KMS-11 (cell line): ENCODE data around the gene CAPN1.

ENCODE experiments used
- H2AFZ ChIP-seq: fragments of 200-600 bp; sonication (generic); 2 replicates; pipeline ENCODE4 v1.6.1; 2016; ENCODE audit warnings: antibody characterized with exemption, mixed run types, low read depth
- H3K27ac ChIP-seq: fragments of 200-600 bp; sonication (generic); 2 replicates; pipeline ENCODE4 v1.6.1; 2016; ENCODE audit warnings: mild to moderate bottlenecking, mixed run types
- H3K27me3 ChIP-seq: fragments of 200-600 bp; sonication (generic); 2 replicates; pipeline ENCODE4 v1.6.1; 2017; ENCODE audit warnings: mild to moderate bottlenecking, low read depth, mixed run types, moderate library complexity; ENCODE audit not compliant: insufficient read depth
- H3K36me3 ChIP-seq: fragments of 200-600 bp; sonication (generic); 2 replicates; pipeline ENCODE4 v1.6.1; 2017; ENCODE audit warnings: mild to moderate bottlenecking, mixed run types; ENCODE audit not compliant: insufficient read depth
- H3K4me1 ChIP-seq: fragments of 200-600 bp; sonication (generic); 2 replicates; pipeline ENCODE4 v1.6.1; 2016; ENCODE audit warnings: mild to moderate bottlenecking, low read depth, mixed run types; ENCODE audit not compliant: poor library complexity, severe bottlenecking
- H3K4me2 ChIP-seq: fragments of 200-600 bp; sonication (generic); 2 replicates; pipeline ENCODE4 v1.7.0; 2016; ENCODE audit warnings: mild to moderate bottlenecking, mixed run types
- H3K4me3 ChIP-seq: fragments of 200-600 bp; sonication (generic); IDR thresholded peaks from 2 replicates; pipeline ENCODE4 v1.6.1; 2017; ENCODE audit warnings: low read depth, low read length, mixed read lengths; ENCODE audit not compliant: insufficient read depth
- H3K79me2 ChIP-seq: fragments of 200-600 bp; sonication (generic); 2 replicates; pipeline ENCODE4 v1.6.1; 2016; ENCODE audit warnings: low read depth, mixed run types; ENCODE audit not compliant: insufficient read depth
- H3K9ac ChIP-seq: fragments of 200-600 bp; sonication (generic); 2 replicates; pipeline ENCODE4 v1.6.1; 2016; ENCODE audit warnings: mild to moderate bottlenecking, mixed run types
- H4K20me1 ChIP-seq: fragments of 200-600 bp; sonication (generic); 2 replicates; pipeline ENCODE4 v1.6.1; 2016; ENCODE audit warnings: mild to moderate bottlenecking, mixed run types; ENCODE audit not compliant: insufficient read depth
- CTCF ChIP-seq: fragments of 200-600 bp; sonication (generic); conservative IDR thresholded peaks from 2 replicates; pipeline ENCODE4 v1.6.1; 2017; ENCODE audit warnings: low read depth, mild to moderate bottlenecking, antibody characterized with exemption, low read length, moderate library complexity, mixed read lengths

CAPN1 gene

GRCh38 chr11:65188486-65188885, 6.8 kb downstream of the CAPN1 start:
- H3K4me2 ChIP-seq, result no peak overlapping the region

GRCh38 chr11:65189191-65189590, 7.5 kb downstream of the CAPN1 start:
- Histone ChIP-seq H3K27ac (no peak overlapping the region), H3K4me3 (no peak overlapping the region), H4K20me1 (no peaks in the 10 kb centered on the region), H2AFZ (no peak overlapping the region), H3K9ac (no peak overlapping the region), H3K79me2 (no peaks in the 10 kb centered on the region), H3K4me1 (no peaks in the 10 kb centered on the region), H3K36me3 (no peaks in the 10 kb centered on the region), H3K27me3 (no peaks in the 10 kb centered on the region), H3K4me2 (no peak overlapping the region)
- TF ChIP-seq CTCF, result no peak

More at GRCh38 chr11:65188486-65188885, 6.8 kb downstream of the CAPN1 start:
- no peaks in the 10 kb centered on the region for H4K20me1 ChIP-seq
- no peak overlapping the region for H3K4me3 ChIP-seq
- H2AFZ ChIP-seq, result no peak overlapping the region
- H3K27me3 ChIP-seq, result no peaks in the 10 kb centered on the region
- H3K9ac ChIP-seq, result no peak overlapping the region
- no peaks in the 10 kb centered on the region for H3K4me1 ChIP-seq
- H3K27ac ChIP-seq, result no peak overlapping the region
- no peaks in the 10 kb centered on the region for H3K79me2 ChIP-seq
- H3K36me3 ChIP-seq, result no peaks in the 10 kb centered on the region
- TF ChIP-seq CTCF, result no peak

- Histone ChIP-seq H3K4me2 (no peak overlapping the region), H3K36me3 (no peaks in the 10 kb centered on the region), H3K27ac (no peak overlapping the region), H3K9ac (no peak overlapping the region), H3K27me3 (no peaks in the 10 kb centered on the region), H2AFZ (no peak overlapping the region), H3K4me3 (no peak overlapping the region), H4K20me1 (no peaks in the 10 kb centered on the region), H3K4me1 (no peaks in the 10 kb centered on the region), H3K79me2 (no peaks in the 10 kb centered on the region)
- TF ChIP-seq CTCF, result no peak
Measured at GRCh38 chr11:65194564-65194963, 12.8 kb downstream of the CAPN1 start.

GRCh38 chr11:65204143-65204542, 22.4 kb downstream of the CAPN1 start:
- H3K4me3 ChIP-seq, result no peak overlapping the region
- no peak overlapping the region for H3K27ac ChIP-seq
- no peak overlapping the region for H3K4me2 ChIP-seq
- H4K20me1 ChIP-seq, result no peaks in the 10 kb centered on the region
- H3K36me3 ChIP-seq, result no peaks in the 10 kb centered on the region
- no peak overlapping the region for H3K9ac ChIP-seq
- no peaks in the 10 kb centered on the region for H3K4me1 ChIP-seq
- TF ChIP-seq CTCF, result no peak
- H2AFZ ChIP-seq, result no peak overlapping the region
- no peaks in the 10 kb centered on the region for H3K27me3 ChIP-seq
- no peaks in the 10 kb centered on the region for H3K79me2 ChIP-seq
